H54 (cell line): ENCODE results near the gene CD82.
A peak's percentile ranks its signal among the peaks of the same experiment; 100 is the strongest.

Experiments
- DNase-seq: peaks from one replicate; pipeline ENCODE4 v3.0.0; 2011; ENCODE audit warnings: low spot score, mixed read lengths; ENCODE audit not compliant: insufficient read length
- FAIRE-seq: peaks from 3 replicates; lab custom pipeline; 2011; peaks lifted over from hg19 to GRCh38; lab: Jason Lieb, UNC
- POLR2A ChIP-seq: IDR thresholded peaks from 2 replicates; pipeline ENCODE4 v1.6.1; 2011; ENCODE audit warnings: low read depth, mild to moderate bottlenecking, low read length

The CD82 gene

DNA sequence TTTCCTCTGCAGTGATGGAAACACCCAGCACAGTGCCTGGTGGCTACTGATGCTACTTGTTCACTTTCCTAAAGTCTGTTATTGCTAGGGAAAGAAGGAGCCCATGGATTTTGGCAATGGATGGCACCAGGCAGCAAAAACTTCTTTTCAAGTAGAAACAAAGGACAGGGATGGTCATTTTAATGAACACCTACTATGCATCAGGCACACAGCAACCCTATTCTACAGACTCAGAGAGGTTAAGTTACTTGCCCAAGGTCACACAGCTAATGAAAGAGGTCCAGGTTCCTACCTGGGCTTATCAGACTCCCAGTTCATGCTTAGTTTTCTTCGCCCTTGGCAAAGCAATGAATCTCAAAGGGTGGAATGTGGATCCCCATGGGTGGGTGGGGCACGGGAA lies 36.9 kb upstream of the CD82 start:
- TF ChIP-seq POLR2A = no peak
- FAIRE-seq = no peak
- DNase-seq = no peak

DNA sequence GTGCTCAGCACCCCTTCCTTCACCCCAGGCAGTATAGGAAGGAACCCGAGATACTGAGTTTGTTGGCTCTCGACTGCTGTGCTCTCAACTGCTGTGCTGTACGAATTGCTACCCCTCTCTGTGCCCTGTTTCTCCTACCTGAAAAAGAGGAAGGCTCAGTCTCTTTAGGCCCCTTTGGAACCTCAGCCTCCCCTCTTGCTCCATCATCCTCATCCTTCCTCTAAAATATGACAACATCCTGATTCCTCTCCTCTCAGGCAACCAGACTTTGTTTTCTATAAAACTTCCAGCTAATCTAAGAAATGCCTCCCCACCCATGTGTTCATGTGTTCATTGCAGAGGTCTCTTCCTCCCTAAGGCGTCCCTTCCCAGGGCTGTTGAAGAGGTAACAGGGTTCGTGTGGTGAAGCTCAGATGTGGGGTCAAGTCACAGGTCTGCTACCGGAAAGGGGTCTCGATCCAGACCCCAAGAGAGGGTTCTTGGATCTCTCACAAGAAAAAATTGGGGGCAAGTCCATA lies 35.5 kb upstream of the CD82 start:
- TF ChIP-seq POLR2A = no peak
- DNase-seq (no peak), FAIRE-seq (no peak)

DNA sequence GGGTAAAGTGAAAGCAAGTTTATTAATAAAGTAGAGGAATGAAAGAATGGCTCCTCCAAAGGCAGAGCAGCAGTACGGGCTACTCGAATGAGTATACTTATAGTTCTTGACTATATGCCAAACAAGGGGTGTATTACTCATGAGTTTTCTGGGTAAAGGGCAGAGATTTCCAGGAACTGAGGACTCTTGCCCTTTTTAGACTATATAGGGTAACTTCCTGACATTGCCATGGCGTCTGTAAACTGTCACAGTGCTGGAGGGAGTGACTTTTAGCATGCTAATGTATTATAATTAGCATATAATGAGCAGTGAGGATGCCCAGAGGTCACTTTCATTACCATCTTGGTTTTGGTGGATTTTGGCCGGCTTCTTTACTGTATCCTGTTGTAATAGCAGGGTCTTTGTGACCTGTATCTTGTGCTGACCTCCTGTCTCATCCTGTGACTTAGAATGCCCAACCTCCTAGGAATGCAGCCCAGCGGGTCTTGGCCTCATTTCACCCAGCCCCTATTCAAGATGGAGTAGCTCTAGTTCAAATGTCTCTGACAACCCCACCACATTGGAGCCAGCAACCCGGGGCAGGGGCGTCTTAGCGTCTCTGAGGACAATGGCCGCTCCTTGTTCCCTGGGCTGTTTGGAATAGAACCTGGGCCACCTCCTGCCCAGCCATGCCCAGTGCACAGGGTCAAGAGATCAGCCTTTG lies 34.9 kb upstream of the CD82 start:
- DNase-seq (no peak), FAIRE-seq (no peak)
- no peak for TF ChIP-seq POLR2A

DNA sequence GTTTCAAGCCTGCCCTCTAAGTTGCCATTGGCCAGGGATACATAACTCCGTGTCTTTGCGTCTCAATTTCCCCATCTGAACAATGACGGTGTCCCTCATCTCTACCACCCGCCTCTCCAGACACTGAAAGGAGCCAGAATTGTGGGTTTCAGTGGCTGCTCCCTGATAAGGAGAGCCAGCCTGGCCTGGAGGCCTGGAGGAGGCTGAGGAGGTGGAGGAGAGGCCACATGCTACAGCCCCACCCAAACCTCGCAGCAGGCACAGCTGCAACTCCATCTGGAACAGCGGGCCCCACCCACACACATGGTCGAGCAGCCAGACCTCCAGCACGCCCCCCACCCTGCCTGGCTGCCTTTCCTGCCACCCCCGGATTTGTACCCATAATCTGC lies 34.4 kb upstream of the CD82 start:
- DNase-seq (no peak), FAIRE-seq (no peak)
- TF ChIP-seq POLR2A = no peak

DNA sequence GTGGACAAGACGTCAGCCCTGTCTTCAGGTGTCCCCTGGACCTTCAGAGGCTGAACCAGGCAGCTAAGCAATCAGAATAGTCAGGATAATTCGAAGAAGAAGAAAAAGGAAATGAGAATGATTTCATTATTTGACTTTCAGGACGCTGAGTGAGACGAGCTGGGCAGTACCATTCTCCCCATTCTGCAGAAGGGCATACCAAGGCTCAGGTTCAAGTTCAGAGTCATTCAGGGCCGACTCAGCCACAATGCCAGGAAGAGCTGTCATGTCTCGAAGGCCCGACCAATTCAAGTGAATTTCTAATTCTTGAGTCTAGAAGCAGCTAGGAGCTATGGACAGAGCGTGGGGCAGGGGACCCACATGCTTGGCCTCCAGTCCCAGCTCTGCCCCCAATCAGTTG lies 33.8 kb upstream of the CD82 start:
- no peak for FAIRE-seq
- no peak for DNase-seq
- no peak for TF ChIP-seq POLR2A

- TF ChIP-seq POLR2A = no peak
- no peak for FAIRE-seq
- DNase-seq = no peak
Observed at GRCh38 chr11:44532809-44533208, 32.7 kb upstream of the CD82 start.

DNA sequence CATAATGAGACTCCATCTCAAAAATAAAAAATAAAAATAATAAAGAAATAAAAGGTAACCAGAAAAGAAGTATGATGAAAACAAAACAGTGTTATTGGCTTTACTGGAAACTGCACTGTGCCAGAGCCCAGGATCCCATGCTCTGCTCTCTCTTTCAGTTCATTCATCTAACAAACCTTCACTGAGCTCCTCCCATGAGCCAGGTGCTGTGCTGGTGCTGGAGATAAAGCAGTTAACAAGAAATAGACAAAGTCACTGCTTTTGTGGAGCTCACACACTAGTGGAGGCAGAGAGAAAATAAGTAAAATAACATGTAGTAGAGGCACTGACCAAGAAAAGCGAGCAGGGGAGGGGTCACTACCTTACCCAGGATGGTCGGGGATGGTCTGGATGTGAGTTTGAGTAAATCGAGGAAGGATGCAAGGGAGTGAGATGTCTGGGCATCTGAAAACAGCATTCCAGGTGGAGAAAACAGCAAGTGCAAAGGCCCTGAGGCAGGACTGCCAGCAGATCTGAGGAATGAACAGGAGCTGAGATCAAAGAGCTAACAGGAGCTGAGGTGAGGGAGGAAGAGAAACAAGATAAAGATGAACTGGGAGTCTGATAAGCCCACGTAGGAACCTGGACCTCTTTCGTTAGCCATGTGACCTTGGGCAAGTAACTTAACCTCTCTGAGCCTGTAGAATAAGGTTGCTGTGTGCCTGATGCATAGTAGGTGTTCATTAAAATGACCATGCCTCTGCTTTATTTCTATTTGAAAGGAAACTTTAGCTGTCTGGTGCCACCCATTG lies 31.3 kb upstream of the CD82 start:
- FAIRE-seq = no peak
- TF ChIP-seq POLR2A = no peak
- DNase-seq = no peak

GRCh38 chr11:44535191-44535980 lies 30.1 kb upstream of the CD82 start:
- no peak for TF ChIP-seq POLR2A
- FAIRE-seq (no peak), DNase-seq (no peak)

- FAIRE-seq (no peak), DNase-seq (no peak)
- TF ChIP-seq POLR2A = no peak
Observed at GRCh38 chr11:44536788-44537516, 28.5 kb upstream of the CD82 start.

DNA sequence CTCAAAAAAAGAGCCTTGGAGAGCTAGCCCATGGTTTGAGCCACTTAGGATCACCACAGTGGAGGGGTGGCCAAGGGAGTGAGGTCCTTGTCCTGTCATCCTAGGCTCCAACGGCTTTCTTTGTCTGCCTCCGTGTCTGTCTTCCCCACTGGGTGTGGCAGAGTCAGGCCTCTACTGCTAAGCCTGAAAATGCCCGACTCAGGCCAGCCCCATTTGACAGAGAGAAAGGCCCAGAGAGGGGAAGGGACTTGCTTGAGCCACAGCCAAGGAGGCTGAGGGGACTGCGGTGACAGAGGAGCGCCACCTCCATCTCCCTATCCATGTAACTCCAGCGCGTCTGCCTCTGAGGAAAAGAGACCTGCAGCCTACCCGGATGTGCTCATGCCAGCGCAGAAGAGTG lies 27.8 kb upstream of the CD82 start:
- FAIRE-seq (no peak), DNase-seq (no peak)
- no peak for TF ChIP-seq POLR2A

DNA sequence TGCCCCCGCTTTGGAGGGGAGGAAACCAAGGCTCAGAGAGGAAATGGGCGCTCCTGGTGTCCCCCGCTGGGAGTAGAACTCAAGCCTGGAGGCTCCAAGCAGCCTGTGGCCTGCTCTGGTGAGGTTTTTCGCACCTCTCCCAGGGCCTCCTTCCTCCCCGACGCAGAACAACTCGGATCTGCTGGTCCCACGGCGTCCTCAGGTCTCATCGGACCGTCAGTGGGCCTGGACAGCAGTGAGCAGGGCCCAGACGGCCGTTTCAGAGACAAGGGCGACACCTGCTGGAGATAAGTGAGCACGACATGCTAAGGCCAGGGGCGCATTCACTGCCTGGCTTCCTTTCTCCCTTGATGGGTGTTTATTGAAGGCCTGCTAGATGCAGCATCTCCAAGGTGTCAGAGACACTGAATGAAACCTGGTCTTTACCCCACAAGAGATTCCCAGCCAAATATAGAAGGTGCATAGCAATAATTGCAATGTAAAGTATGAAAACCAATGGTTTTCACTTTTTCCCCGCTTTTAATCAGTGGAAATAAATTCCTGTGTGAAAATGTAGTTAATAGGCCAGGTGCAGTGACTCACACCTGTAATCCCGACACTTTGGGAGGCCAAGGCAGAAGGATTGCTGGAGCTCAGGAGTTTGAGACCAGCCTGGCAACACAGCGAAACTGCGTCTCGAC lies 26.9 kb upstream of the CD82 start:
- no peak for TF ChIP-seq POLR2A
- DNase-seq (peak; percentile 86), FAIRE-seq (peak; percentile 60)

DNA sequence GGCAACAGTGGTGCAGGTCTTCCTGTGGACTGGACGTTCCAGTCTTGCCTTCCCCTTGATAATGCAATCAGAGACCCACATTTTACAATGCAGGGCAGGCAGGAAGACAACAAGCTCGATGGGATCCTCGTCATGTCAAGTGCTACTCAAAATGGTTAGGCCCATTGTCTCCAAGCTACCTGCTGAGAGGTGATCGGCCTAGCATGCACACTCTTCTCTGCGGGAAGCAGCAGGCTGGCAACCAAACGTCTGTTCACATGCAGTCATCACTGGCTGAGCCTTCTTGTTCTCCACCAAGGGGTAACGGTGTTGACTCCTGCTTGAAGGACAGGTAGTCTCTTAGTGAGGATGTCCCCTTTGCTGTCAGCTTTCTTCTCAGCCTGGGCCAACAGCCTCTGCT lies 25.5 kb upstream of the CD82 start:
- no peak for DNase-seq
- no peak for FAIRE-seq
- no peak for TF ChIP-seq POLR2A

DNA sequence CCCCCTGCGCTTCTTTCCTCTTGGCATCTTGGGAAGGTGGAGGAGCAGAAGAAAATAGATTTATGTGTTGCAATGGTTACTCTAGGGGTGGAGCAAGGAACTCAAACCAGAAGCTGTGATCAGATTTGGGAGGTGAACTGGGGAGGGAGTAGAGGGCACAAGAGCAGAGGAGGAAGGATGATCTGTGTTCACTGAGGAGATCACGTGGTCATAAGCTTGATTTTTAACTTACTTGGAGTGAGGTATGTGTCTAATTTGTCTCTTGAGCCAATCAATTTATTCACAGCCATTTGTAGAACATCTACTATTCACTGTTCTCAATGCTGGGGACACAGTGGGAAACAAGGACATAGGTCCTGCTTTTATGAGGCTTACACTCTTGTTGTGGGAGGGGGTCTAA lies 24.8 kb upstream of the CD82 start:
- TF ChIP-seq POLR2A = no peak
- FAIRE-seq (no peak), DNase-seq (no peak)
